Measurements from ENCODE around the gene PPP2R5E. TPM values are rescaled to one million over a fixed set of nuclear protein-coding genes. Genes with fewer than 3 reads are reported as not detected.

The PPP2R5E gene
- total and polyA plus RNA-seq, 2 of the 8 experiments (the other 6 are each of a cell fraction or from before 2014, with no cell fraction given): 6.8 to 64.6 TPM

- TF ChIP-seq CTCF (IDR thresholded peaks at IDR 0.05; ENCODE audit: control extremely low read depth in 1 of 3, insufficient read depth in 1 of 3, low read depth in 1 of 3, low read length in 3 of 3): no peak
- TF ChIP-seq MAFK (IDR thresholded peaks at IDR 0.05; ENCODE audit: low read depth, low read length): no peak
- TF ChIP-seq USF2 (IDR thresholded peaks at IDR 0.05; ENCODE audit: low read length): no peak
Measured at GRCh38 chr14:63344336-63344735, 198.8 kb downstream of the PPP2R5E start (continued).

All from H1 (cell line).